GM19467 (cell line): ENCODE measurements around the gene SLC4A1.

Source experiments
- ATAC-seq: cut with Tn5 transposase; IDR thresholded peaks from one replicate; pipeline ENCODE4 v1.9.1; 2021; ENCODE audit warnings: mild to moderate bottlenecking, moderate library complexity; ENCODE audit not compliant: unreplicated experiment

Gene SLC4A1

DNA sequence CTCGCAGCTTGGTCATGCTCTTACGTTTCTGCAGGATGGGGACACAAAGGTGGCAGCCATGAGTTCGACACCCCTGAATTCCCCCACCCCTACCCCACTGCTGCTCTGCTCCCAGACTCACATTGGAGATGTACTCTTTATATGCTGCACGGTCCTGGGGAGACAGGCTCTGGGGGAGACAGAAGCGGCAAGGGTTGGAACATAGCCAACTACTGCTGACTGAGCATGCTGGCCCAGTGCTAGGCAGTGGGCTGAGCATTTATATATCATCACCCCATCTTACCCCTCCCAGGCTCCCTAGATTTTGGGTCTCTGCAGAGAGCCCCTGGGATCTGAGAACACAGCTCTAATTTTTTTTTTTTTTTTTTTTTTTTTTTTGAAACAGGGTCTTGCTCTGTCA is 60.2 kb downstream of the SLC4A1 start:
- ATAC-seq, result no peak

GRCh38 chr17:44207319-44207718 is 60.6 kb downstream of the SLC4A1 start:
- no peak for ATAC-seq

- ATAC-seq, result no peak
Measured at GRCh38 chr17:44206825-44207155, 61.1 kb downstream of the SLC4A1 start.

DNA sequence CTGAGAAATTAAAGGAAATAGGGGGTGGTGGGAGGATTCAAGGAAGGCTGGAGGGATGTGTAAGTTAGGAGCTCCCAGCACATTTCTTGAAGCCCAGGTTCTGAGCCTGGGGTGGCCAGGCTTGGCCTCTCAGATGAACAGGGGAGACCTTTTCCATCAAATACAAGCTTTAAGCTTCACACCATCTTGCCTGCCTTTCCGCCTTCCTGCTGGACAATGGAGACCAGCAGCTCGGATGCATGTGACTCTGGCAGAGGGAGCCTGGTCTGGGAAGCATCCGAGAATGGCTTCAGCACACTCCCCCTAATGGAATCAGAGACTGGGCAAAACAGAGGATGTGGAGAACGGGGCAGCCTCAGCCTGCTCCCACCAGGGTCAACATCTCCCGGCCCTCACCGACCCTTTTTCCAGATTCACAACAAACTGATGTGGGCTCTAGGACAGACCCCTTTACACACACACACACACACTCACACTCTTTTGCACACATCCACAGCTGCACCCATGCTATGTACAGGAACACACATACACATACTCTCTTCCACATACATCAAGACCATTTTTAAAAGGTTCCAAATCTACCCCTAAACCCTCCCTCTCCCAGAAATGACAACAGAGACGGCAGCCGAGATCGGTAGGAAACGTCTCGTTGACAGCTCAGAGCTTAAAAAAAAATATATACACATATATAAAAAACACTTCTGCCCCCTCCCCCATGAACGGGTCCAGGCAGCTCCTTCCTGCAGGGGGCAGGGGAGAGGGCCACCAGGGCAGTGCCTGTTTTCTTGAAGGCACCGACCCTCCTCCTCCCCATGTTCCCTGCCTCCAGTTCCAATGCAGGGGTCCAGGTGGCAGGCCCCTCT is 61.7 kb downstream of the SLC4A1 start:
- ATAC-seq, result no peak

GRCh38 chr17:44204441-44204882 is 63.5 kb downstream of the SLC4A1 start:
- ATAC-seq, result no peak

GRCh38 chr17:44203731-44204440 is 64.0 kb downstream of the SLC4A1 start:
- no peak for ATAC-seq

DNA sequence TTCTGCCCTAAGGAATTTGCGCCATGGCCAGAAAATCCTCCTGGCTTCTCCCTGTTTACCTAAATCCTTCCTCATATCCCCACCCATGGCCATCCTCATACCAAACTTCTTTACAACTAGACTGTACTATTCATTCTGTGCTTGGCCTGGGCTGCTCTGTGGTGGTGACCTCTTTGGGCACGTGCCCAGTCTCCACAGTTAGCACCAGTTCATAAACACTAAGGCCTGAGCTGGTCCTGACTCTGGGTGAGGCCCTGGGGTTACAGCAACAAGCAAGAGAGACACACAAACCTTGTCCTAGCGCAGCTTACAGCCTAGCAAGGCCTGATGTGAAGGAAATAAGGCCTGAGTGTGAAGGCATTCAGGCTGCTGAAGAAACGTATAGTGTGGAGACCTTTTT is 65.2 kb downstream of the SLC4A1 start:
- no peak for ATAC-seq

DNA sequence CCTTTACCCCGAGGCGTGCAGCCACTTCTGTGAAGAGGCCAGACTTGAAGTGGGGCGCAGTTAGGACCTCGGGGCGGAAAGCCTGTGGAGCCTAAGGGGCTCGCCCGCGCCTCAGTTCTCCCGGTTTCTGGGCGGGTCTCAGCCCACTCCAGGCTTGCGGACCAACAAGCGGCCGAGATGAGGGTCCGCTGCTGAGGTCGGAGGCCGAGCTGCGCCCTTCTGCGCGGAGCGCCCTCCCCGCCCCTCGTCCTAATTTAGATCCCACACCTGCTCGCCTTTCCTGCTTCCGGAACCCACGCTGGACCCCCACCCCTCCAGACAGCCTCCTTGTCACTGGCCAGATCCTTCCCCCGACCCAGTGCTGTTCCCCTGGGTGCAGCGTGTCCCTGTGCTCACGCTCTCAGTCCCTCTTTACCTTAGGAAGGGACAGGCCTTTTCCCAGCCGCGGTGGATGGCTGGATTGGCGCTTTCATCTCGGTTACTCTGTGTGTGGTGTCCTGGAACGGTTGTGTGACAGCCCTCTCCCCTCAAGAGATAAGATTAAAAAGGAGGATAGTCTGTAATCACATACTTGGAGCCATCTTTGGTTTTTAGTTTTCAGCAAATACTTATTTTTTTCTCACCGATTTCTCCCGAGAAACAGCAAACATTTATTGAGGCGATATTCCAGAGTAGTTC is 67.3 kb downstream of the SLC4A1 start:
- no peak for ATAC-seq

GRCh38 chr17:44199553-44200477 is 68.1 kb downstream of the SLC4A1 start, which contains the start of gene ATXN7L3:
TSS of gene ATXN7L3 (minus strand) at chr17:44199884. CDS start at chr17:44198070, 1,814 bp downstream.
- peak; percentile 53 for ATAC-seq

- ATAC-seq, result peak; percentile 13
Measured at GRCh38 chr17:44198721-44199552, 69.0 kb downstream of the SLC4A1 start.
